CD8-positive, alpha-beta memory T cell (primary cell): ENCODE results near the gene OR13C4. TPM values are rescaled to one million over a fixed set of nuclear protein-coding genes. Genes with fewer than 3 reads are reported as not detected.

Experiments
- CTCF ChIA-PET: fragments of 350-600 bp; sonication (Branson Sonifier 250); formaldehyde crosslinking; loops from one replicate; lab custom pipeline; 2021; ENCODE audit warnings: antibody characterized with exemption; lab: Charles Lee
- POLR2A ChIA-PET: fragments of 350-600 bp; sonication (Branson Sonifier 250); formaldehyde crosslinking; loops from one replicate; lab custom pipeline; 2021; ENCODE audit warnings: antibody characterized with exemption; lab: Charles Lee
- DNase-seq, 5 donors: peaks; one replicate each; pipeline versions ENCODE4 v3.0.0 to v3.0.0-alpha.2; 2020 to 2022; ENCODE audit warnings: mixed read lengths in 1 of 5
- H3K27ac ChIP-seq: one replicate; pipeline ENCODE4 v1.7.0; 2013; ENCODE audit warnings: low read depth, mild to moderate bottlenecking, low read length, moderate library complexity
- H3K27me3 ChIP-seq: 2 replicates; pipeline ENCODE4 v1.7.0; 2013; ENCODE audit warnings: low read length, mild to moderate bottlenecking; ENCODE audit not compliant: insufficient read depth, poor library complexity, severe bottlenecking
- H3K36me3 ChIP-seq: 2 replicates; pipeline ENCODE4 v1.7.0; 2013; ENCODE audit warnings: mild to moderate bottlenecking, low read length, moderate library complexity; ENCODE audit not compliant: insufficient read depth
- H3K4me1 ChIP-seq: 2 replicates; pipeline ENCODE4 v1.7.0; 2013; ENCODE audit warnings: mild to moderate bottlenecking, low read length, moderate library complexity; ENCODE audit not compliant: insufficient read depth
- H3K4me3 ChIP-seq: 2 replicates; pipeline ENCODE4 v1.7.0; 2013; ENCODE audit warnings: mild to moderate bottlenecking, low read length
- H3K9me3 ChIP-seq: 2 replicates; pipeline ENCODE4 v1.7.0; 2013; ENCODE audit warnings: mild to moderate bottlenecking, low read length
- H3K27ac Mint-ChIP-seq, 8 donors: one replicate each; pipeline ENCODE4 v1.8.0; 2020 to 2021; ENCODE audit warnings: mixed read lengths in 8 of 8, mild to moderate bottlenecking in 6 of 8, inconsistent platforms in 3 of 8, moderate library complexity in 3 of 8
- H3K27me3 Mint-ChIP-seq, 2 donors: one replicate each; pipeline ENCODE4 v1.8.0; 2020 to 2021; ENCODE audit warnings: mixed read lengths in 2 of 2, mild to moderate bottlenecking in 1 of 2, moderate library complexity in 1 of 2
- H3K36me3 Mint-ChIP-seq, 3 donors: one replicate each; pipeline ENCODE4 v1.8.0; 2020 to 2021; ENCODE audit warnings: mixed read lengths in 3 of 3, inconsistent platforms in 1 of 3, mild to moderate bottlenecking in 1 of 3
- H3K4me1 Mint-ChIP-seq, 3 donors: one replicate each; pipeline ENCODE4 v1.8.0; 2020 to 2021; ENCODE audit warnings: mixed read lengths in 3 of 3, inconsistent platforms in 1 of 3, mild to moderate bottlenecking in 1 of 3
- H3K4me3 Mint-ChIP-seq, 7 donors: one replicate each; pipeline ENCODE4 v1.8.0; 2020 to 2021; ENCODE audit warnings: mixed read lengths in 7 of 7, mild to moderate bottlenecking in 6 of 7, moderate library complexity in 4 of 7, inconsistent platforms in 2 of 7
- H3K9me3 Mint-ChIP-seq, 5 donors: one replicate each; pipeline ENCODE4 v1.8.0; 2020 to 2022; ENCODE audit warnings: mixed read lengths in 5 of 5, mild to moderate bottlenecking in 3 of 5, moderate library complexity in 2 of 5, inconsistent platforms in 1 of 5
- polyA plus RNA-seq: library from polyadenylated mRNA; unstranded; fragments of 300-500 nt; fragmentation: Illumina TruSeq; gene quantifications from one replicate; pipeline ENCODE4 v1.2.3, GENCODE V29; 2021
- total RNA-seq, 2 experiments: library from RNA; stranded (reverse); gene quantifications; one replicate each; pipeline ENCODE4 v1.2.3, GENCODE V29; 2021

Gene OR13C4
- total and polyA plus RNA-seq, 3 experiments from 2014 or later: not detected

- CTCF ChIA-PET: no interaction called here
These were observed 42.0 kb downstream of the OR13C4 start for GRCh38 chr9:104485014-104485413.

GRCh38 chr9:104482921-104483570 lies 44.0 kb downstream of the OR13C4 start:
- H3K4me1 Mint-ChIP-seq: no peaks in the 10 kb centered on the region
- POLR2A ChIA-PET: no interaction called here
- no peak overlapping the region for H3K27ac Mint-ChIP-seq
- H3K9me3 Mint-ChIP-seq: no peaks in the 10 kb centered on the region
- Histone ChIP-seq H3K27me3 (no peaks in the 10 kb centered on the region), H3K36me3 (no peaks in the 10 kb centered on the region), H3K4me1 (no peaks in the 10 kb centered on the region), H3K9me3 (no peaks in the 10 kb centered on the region), H3K27ac (no peak overlapping the region), H3K4me3 (no peak overlapping the region)
- DNase-seq: no peak
- H3K36me3 Mint-ChIP-seq: no peaks in the 10 kb centered on the region
- CTCF ChIA-PET: no interaction called here
- H3K4me3 Mint-ChIP-seq: no peak overlapping the region
- peaks cover 0 to 1% of the 10 kb centered on the region in 2 donors for H3K27me3 Mint-ChIP-seq

More at GRCh38 chr9:104485014-104485413, 42.0 kb downstream of the OR13C4 start:
- Histone ChIP-seq H3K27ac (no peak overlapping the region), H3K36me3 (no peaks in the 10 kb centered on the region), H3K4me1 (no peaks in the 10 kb centered on the region), H3K4me3 (no peak overlapping the region), H3K9me3 (no peaks in the 10 kb centered on the region), H3K27me3 (no peaks in the 10 kb centered on the region)
- Mint-ChIP-seq H3K4me3 (no peak overlapping the region), H3K9me3 (no peaks in the 10 kb centered on the region), H3K27ac (no peak overlapping the region), H3K36me3 (no peaks in the 10 kb centered on the region), H3K27me3 (peaks cover 0 to 1% of the 10 kb centered on the region in 2 donors), H3K4me1 (no peaks in the 10 kb centered on the region)
- POLR2A ChIA-PET: no interaction called here
- DNase-seq: no peak

Other genes starting within 250 kb of the OR13C4 start
- gene OR13F1, start 22.9 kb downstream of the OR13C4 start, total RNA-seq: not detected
- not detected for gene OR13F1, start 22.9 kb downstream of the OR13C4 start, polyA plus RNA-seq
- gene OR13C3, start 9.6 kb upstream of the OR13C4 start, total RNA-seq: not detected
- gene OR13C3, start 9.6 kb upstream of the OR13C4 start, polyA plus RNA-seq: not detected
- gene OR13C8, start 42.0 kb upstream of the OR13C4 start, total RNA-seq: not detected
- not detected for gene OR13C8, start 42.0 kb upstream of the OR13C4 start, polyA plus RNA-seq
- gene OR13C5, start 72.2 kb upstream of the OR13C4 start, total RNA-seq: not detected
- gene OR13C5, start 72.2 kb upstream of the OR13C4 start, polyA plus RNA-seq: not detected
- gene OR13C2, start 78.4 kb upstream of the OR13C4 start, total RNA-seq: not detected
- gene OR13C2, start 78.4 kb upstream of the OR13C4 start, polyA plus RNA-seq: not detected
- not detected for gene OR13C9, start 91.0 kb upstream of the OR13C4 start, total RNA-seq
- not detected for gene OR13C9, start 91.0 kb upstream of the OR13C4 start, polyA plus RNA-seq
- not detected for gene OR13D1, start 167.3 kb upstream of the OR13C4 start, total RNA-seq
- gene OR13D1, start 167.3 kb upstream of the OR13C4 start, polyA plus RNA-seq: not detected
- 10 to 100 TPM in 1 of 2 experiments, 1 to 10 TPM in 1; 9.1 to 10.1 TPM for gene NIPSNAP3A, start 220.5 kb upstream of the OR13C4 start, total RNA-seq
- gene NIPSNAP3A, start 220.5 kb upstream of the OR13C4 start, polyA plus RNA-seq: 21.8 TPM
- under 1 TPM; 0.18 to 0.46 TPM for gene NIPSNAP3B, start 236.9 kb upstream of the OR13C4 start, total RNA-seq
- not detected for gene NIPSNAP3B, start 236.9 kb upstream of the OR13C4 start, polyA plus RNA-seq